HG03432 (cell line): Measurements from ENCODE around the gene IL1RL2.

Experiments used
- ATAC-seq: cut with Tn5 transposase; IDR thresholded peaks from one replicate; pipeline ENCODE4 v1.9.1; 2021; ENCODE audit warnings: mild to moderate bottlenecking, moderate library complexity; ENCODE audit not compliant: unreplicated experiment

The IL1RL2 gene

GRCh38 chr2:102193074-102193473 lies 6.3 kb downstream of the IL1RL2 start:
- no peak for ATAC-seq

GRCh38 chr2:102194609-102195268 lies 7.9 kb downstream of the IL1RL2 start:
- no peak for ATAC-seq

- no peak for ATAC-seq
Measured at GRCh38 chr2:102197389-102198137, 10.7 kb downstream of the IL1RL2 start.

DNA sequence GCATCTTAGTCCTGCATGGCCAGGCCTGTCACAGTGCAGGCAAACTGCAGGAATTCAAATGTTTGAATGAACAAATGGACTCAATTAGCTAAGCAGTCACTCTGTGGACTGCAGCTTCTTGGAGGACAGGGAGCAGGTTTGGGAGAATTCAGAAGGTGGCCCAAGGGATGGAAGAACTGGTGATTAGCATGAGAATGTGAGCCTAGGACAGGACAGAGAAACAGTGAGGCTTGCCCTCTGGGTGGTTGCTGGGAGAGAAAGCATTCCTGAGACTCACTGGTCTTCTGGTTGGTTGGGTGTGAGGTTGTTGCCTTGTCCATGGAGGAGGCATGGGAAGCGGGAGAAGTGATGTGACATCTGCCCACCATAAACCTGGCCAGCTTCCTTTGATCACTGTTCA lies 13.7 kb downstream of the IL1RL2 start:
- ATAC-seq, result no peak

- ATAC-seq, result no peak
Measured at GRCh38 chr2:102204638-102205037, 17.8 kb downstream of the IL1RL2 start.

DNA sequence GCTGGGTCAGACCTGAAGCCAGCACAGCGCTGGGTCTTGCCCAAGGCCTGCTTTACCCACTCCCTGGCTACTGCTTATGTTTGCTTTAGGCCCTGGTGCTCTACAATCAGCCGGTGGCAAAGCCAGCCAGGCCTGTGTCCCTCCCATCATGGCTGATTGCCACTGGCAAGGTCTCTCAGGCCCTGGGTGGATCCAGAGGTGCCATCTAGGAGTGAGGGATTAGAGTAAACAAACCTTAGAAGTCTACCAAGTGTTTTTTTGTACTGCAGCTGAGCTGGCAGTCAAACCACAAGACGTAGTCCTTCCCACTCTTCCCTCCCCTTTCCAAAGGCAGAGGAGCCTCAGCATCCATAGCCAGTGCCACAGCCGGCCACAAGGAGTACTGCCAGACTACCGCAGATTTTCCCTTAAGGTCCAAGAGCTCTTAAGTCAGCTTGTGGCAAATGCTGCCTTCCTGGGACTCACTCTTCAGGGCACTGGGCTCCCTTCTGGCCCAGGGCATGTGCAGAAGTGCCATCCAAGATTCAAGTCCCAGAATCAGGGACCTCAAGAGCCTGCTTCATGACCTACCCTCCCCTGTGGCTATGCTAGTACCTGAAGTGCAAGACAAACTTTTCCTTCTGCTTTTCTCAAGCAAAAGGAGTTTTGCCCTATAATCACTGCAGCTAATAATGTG lies 20.0 kb downstream of the IL1RL2 start:
- ATAC-seq, result no peak

DNA sequence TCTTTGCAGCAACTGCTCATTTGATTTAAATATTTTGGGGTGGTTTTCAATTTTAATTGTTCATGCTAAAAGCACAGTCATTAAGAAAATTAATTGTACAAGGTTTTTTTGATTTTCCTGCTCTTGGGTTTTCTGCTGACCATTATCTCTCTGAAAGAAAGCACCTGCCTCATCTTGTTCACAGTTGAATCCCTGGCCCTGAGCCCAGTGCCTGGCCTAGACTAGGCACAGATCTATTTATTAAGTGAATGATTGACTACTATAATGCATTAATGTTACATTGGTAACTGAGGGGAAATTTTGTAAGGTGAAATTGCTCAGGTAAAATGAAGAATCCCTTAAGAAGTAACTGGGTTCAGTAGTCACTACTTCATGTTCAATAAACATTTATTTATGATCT lies 22.0 kb downstream of the IL1RL2 start:
- no peak for ATAC-seq

GRCh38 chr2:102209474-102209873 lies 22.7 kb downstream of the IL1RL2 start:
- ATAC-seq, result no peak

DNA sequence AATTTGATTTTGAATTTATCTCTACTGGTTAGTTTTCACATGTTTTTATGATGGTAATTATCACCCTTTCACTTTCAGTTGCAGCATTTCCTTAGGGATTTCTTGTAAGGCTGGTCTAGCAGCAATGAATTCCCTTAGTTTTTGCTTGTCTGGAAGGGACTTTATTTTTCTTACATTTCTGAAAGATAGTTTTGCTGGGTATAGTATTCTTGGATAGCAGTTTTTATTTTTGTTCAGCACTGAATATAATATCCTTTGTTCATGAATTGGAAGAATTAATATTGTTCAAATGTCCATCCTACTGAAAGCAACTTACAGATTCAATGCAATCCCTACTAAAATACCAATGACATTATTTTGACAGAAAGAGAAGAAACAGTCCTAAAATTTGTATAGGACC lies 30.2 kb downstream of the IL1RL2 start:
- ATAC-seq, result no peak

DNA sequence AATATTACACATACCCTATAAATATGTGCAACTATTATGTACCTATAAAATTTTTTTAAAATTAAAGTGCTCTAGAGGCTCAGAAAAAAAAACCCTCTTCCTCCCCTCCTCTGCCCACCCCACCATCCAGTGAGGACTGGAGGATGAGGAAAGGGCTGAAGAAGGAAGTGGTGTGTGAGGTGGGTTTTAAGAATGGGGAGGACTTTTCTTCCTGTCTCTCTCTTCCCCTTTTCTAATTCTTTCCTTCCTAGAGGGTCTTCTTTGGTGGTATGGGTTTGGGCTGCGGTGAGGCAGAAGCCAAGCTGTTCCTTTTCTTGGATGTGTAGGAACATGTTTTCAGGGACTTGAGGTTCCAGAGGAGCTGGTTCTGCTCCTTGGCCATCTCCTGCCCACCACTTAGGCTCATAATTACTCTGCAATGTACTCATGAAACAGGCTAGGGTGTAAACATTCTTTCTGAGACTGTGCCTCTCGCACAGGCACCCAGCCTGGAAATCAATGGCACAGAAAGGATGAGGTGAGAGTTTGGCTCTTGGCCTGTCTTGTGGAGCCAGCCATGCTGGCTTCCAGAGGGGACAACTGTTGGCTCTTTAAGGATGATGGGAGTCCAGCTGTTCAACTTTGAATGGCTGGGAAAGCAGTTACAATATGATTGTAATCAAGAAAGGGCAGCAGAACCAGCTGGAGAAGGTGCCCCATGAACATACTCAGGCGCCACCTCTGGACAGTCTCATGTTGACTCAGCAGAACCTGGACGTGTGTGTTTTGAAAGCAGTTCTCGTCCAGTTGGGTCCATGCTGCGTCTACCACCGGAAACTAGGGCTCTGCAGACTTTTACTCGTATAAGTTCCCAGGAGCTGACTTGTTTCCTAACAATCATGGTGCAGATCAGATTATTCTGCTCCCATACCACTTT lies 38.3 kb downstream of the IL1RL2 start:
- ATAC-seq, result no peak

GRCh38 chr2:102226171-102226570 lies 39.3 kb downstream of the IL1RL2 start:
- ATAC-seq, result no peak

DNA sequence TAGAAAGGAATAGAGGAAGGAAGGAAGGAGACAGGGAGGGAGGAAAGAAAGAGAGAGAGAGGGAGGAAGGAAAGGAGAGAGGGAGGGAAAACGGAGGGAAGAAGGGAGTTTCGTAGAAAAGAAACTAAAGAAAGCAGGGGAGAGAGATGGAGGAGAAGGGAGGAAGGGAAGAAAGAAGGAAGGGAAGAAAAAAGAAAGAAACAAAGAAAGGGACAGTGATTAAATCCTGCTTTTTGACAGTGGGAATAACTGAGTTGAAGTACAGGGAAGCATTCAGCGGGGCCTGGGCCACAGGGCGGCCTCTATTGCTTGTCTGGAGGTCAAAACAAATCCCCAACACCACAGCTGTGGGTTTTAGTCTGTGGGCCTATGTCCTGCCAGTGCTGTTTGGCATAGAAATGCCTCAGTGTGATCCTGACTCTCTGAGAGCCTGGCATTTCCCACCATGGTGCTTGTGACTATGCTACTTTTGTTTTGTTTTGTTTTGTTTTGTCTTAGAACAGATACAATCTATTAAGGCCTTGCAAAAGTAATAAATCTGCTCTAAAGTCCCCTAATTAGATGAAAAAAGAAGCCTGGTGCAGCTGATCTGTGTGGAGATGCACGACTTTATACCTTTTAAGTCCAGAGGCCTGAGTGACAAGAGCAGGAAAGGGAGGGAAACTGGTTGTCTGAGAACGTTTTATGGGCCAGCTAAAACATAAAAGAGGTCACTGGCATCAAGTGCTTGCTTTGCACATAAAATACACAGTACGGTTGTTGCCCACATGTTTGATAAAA lies 40.0 kb downstream of the IL1RL2 start:
- no peak for ATAC-seq

DNA sequence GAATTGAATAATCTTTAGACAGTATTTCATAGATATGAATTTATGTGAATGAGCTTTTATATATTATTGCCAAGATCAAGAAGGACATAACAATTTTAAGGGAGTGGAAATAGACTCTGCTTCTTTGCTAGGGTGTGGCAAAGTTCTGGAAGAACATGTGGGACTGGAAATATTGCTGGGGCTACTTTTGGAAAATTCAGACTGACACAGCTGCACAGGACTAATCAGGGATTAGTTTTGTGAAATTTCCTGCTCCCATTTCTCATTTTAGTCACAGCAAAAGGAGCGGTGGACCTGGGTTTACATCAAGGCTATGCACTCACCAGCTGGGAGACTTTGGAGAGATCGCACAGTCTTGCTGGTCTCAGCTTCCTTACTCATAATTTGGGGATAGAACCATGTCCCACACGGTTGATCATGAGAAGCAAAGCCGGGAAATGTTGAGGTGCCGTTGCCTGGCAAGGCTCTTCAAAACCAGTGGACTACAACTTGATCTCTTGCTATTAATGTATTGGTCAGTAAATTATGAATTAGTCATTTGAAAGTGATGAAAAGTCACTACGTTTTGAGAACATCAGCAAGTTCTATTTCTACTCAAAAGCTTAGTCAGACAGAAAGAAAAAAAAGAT lies 42.4 kb downstream of the IL1RL2 start:
- ATAC-seq, result no peak

- ATAC-seq, result no peak
Measured at GRCh38 chr2:102230410-102230909, 43.6 kb downstream of the IL1RL2 start.

- ATAC-seq, result no peak
Measured at GRCh38 chr2:102233132-102233884, 46.5 kb downstream of the IL1RL2 start.

DNA sequence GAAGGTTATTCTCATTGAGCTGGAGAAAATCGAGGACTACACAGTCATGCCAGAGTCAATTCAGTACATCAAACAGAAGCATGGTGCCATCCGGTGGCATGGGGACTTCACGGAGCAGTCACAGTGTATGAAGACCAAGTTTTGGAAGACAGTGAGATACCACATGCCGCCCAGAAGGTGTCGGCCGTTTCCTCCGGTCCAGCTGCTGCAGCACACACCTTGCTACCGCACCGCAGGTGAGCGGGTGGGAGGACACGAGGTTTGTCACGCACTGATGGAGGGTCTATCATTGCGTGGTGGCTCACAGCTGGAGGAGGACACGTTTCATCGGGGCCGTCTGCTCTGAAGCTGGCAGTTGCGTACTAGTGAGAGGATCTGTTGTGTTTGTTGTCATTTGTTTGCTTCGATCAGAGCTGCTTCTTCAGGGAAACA lies 48.2 kb downstream of the IL1RL2 start:
- ATAC-seq, result no peak

DNA sequence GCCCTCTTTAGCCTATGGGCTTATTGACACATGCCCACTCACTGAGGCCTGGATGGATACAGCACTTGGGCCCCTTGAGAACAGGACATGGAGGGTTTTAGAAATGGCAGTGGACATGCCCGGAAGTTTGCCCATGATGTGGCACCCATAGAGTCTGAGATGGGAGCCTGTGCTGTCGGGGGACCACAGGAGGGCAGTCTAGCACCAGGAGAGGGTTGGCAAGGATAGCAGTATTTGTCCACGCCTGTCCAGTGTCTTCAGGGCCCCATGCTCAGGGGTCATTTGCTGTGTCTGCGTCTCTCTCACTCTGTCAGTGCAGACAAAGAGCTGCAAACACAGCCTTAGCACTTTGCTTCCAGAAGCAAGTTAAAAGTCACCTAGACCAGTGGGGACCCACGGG lies 48.7 kb downstream of the IL1RL2 start:
- ATAC-seq, result no peak

- ATAC-seq, result no peak
Measured at GRCh38 chr2:102236132-102236531, 49.3 kb downstream of the IL1RL2 start.

DNA sequence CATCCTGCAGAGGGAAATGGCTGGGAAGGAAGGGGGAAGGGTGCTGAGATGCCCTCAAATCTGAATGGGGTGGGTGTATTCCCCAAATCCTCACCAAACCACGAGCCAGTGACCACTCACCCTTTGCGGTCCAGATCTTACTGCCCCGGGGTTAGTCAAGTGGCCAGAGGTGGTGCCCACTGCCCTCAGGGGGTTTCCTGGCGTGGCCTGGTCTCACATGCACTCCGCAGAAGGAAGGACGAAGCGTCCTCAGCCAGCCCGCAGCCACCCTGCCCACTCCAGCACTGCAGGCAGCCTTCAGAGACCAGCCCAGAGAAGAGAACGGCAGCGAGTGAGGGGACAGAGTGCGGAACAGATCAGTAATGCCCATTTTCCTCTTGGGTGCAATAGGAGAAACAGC lies 50.4 kb downstream of the IL1RL2 start:
- no peak for ATAC-seq
